GM04503 (cell line): ENCODE measurements around the gene DKK3.

Source experiments
- DNase-seq: peaks from one replicate; pipeline ENCODE4 v3.0.0-alpha.2; 2012; ENCODE audit warnings: low read depth

Gene DKK3

GRCh38 chr11:11981840-11982239 is 26.6 kb downstream of the DKK3 start:
- no peak for DNase-seq

DNA sequence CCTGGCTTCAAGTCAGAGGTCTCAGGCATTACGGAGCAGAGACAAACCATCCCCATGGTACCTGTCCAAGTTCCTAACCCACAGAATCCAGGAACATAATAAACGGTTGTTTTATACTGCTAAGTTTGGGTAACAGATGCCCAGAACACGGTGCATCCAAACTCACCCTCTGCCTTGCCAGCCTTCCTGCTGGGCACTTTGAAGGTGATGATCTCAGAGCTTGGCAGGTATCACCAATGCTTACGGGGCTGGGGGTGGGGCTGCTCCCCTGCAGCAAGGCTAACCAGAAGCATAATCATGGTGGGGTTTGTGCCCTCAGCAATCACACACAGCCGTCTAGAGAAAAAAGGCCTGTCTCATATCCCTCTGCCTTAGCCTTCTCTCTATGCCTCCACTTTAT is 27.1 kb downstream of the DKK3 start:
- no peak for DNase-seq

DNA sequence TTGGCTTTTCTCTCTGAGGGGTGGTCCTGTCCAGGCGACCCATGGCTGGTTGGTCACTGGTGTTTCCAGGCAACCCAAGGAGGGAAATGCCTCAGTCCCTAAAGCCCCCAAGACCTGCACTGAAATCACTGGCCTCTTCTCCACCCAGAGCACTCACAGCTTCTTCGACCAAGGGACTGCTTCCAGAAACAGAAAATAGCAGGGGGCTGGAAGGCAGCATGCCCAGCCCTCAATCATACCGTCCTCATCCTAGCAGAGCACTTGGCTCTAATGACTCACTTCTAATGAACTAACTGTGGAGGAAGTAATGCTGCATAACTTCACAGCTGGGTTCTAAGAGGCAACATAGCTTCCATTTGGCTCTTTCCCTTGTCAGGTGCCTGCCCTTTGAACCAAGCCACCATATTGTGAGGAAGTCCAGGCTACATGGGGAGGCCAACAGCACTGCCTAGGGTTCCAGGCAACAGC is 27.6 kb downstream of the DKK3 start:
- DNase-seq, result no peak

- no peak for DNase-seq
These were observed 28.2 kb downstream of the DKK3 start for GRCh38 chr11:11980200-11980599.

- DNase-seq, result peak; percentile 51
These were observed 28.8 kb downstream of the DKK3 start for GRCh38 chr11:11979488-11980117.

DNA sequence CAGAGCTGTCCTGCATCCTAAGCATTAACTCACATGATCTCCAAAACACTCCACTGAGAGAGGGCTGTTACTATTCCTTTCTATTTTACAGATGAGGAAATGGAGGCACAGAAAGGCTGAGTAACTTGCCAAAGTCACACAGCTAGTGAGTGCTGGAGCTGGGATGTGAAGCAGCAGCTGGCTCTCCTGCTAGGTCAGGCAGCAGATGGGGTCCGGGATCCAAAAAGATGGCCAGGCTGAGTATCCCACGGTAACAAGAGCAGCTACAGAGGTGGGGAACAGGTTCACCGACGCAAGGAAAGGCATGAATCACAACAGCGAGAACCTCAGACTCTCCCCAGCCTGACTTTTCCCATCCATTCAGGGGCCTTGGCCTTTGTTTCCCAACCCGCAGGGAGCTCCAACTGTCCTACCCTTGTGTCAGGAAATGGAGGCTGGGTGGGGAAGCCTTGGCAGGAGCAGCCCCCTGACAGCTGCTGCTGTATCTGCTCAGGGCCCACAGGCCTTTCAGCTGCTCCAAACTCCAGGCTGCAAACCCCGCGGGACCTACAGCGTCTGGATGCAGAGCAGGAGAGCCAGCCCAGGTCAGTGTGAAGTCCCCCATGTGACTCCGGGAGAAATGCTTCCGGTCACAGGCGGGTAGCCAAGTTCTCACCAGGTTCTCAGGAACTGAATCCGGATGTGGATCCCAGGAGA is 29.5 kb downstream of the DKK3 start:
- peak; percentile 57 for DNase-seq

DNA sequence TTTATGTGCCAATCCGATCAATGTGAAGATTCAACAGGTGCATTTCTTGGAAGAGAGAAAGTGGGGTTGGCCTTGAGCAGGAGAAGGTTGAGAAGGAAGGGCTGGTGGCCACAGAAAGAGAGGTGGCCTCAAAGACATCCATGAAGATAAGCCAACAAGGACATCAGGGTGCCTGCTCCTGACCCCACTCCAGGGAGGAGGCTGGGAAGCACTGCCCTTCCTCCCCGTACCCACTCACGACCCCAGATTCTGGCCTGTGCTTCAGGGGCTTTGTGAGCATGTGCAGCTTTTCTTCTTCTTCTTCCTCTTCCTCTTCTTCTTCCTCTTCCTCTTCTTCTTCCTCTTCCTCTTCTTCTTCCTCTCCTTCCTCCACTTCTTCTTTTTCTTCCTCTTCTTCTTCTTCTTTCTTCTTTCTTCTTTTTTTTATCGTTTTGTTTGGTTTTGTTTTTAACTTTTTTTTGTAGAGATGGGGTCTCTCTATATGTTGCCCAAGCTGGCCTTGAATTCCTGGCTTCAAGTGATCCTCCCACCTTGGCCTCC is 30.3 kb downstream of the DKK3 start:
- no peak for DNase-seq

GRCh38 chr11:11977206-11977938 is 31.1 kb downstream of the DKK3 start:
- peak; percentile 83 for DNase-seq

DNA sequence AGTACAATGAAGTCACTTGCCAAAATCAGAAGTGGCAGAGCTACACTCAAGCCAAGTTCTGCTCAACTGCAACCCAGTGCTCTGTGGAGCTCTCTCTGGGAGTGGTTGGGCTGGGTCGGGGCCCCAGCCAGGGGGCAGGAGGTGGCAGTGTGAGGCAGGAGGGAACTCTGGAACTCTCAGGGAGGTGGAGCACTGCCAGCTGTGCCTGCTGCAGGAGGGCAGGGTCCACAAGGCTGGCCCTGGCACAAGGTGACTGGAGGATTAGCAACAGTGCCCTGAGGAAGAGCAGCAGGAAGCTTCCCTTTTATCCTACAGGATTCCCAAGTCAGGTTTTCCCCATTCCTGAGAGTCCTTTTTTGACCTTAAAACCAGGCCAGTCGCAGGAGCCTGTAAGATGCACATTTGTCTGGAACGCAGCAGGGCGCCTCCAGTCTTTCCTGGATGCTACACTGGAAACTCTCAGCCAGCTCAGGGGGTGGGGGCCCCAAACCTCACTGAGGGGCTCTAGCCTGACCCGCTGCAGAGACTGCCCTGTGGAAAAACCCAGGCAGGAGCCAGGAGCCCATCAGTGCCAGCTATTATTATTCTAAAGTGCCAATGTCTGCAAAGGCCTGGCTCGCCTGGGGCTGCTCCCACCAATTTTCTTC is 31.8 kb downstream of the DKK3 start:
- no peak for DNase-seq

GRCh38 chr11:11975201-11976092 is 33.0 kb downstream of the DKK3 start:
- DNase-seq, result no peak

DNA sequence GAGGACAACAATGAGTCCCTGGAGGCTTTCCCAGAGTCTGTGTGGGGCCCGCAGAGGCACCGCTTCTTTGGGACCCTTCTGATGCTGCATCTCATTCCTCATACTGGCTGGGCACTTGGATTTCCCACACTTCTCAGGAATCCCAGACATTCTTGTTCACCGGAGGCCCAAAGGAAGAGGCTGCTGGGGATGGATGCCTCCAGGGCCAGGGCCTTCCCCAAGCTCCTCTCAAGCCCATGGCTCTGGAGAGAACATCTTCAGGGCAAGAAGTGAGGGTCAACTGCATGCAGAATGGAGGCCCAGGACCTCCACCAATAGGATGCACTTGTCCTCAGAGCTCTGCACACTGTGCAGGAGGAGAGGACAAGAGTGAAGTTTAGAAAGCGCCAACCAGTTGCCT is 34.6 kb downstream of the DKK3 start:
- no peak for DNase-seq

DNA sequence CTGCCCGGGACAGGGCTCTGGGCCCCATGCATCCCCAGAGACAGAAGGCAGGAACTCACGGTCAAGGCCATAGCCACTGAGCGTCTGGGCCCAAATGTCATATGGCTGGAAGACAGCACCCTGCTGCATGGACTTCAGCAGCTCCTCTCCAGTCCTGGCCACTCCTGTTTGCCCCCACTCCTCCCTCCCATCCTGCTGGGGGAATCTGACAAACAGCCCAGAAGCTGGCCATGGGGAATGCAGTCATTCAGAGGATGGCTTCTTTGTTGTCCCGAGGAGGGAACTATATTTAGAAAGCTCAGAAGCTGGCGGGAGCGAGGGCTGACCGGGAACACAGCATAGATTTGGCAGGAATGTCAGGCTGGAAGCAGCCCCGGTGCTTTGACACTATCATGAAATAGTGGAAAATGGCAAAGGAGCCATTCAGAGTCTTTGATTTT is 35.0 kb downstream of the DKK3 start:
- DNase-seq, result peak; percentile 78

- DNase-seq, result no peak
These were observed 35.6 kb downstream of the DKK3 start for GRCh38 chr11:11972730-11973341.

DNA sequence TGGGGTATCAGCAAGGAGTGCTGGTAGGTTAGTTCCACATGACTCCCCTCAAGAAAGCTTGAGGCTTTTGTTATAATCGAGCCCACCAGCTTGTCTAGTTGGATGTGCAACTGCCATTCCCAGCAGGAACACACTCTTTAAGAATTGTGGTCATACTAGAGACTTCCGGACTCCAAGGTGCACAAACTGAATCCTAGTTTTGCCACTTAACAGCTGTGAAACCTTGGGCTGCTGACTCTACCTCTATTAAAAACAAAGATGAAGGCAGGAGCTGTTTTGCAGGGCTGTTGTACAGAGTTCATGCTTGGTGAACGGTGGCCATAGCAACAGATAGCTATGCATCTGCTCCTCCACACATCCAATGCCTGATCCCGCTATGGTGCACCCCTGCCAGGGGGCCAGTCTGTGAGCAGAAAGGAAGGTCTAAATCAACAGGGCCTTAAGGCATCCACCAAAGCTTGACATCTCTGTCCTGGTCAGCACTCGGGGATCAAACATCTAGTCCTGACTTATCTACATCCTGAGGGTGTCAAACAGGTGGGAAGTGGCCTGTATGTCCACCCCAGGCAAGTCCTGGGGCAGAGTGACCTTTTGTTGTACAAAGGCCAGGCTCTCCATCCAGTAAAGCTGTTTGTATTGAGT is 36.4 kb downstream of the DKK3 start:
- no peak for DNase-seq

GRCh38 chr11:11970556-11970955 is 37.9 kb downstream of the DKK3 start:
- DNase-seq, result no peak

DNA sequence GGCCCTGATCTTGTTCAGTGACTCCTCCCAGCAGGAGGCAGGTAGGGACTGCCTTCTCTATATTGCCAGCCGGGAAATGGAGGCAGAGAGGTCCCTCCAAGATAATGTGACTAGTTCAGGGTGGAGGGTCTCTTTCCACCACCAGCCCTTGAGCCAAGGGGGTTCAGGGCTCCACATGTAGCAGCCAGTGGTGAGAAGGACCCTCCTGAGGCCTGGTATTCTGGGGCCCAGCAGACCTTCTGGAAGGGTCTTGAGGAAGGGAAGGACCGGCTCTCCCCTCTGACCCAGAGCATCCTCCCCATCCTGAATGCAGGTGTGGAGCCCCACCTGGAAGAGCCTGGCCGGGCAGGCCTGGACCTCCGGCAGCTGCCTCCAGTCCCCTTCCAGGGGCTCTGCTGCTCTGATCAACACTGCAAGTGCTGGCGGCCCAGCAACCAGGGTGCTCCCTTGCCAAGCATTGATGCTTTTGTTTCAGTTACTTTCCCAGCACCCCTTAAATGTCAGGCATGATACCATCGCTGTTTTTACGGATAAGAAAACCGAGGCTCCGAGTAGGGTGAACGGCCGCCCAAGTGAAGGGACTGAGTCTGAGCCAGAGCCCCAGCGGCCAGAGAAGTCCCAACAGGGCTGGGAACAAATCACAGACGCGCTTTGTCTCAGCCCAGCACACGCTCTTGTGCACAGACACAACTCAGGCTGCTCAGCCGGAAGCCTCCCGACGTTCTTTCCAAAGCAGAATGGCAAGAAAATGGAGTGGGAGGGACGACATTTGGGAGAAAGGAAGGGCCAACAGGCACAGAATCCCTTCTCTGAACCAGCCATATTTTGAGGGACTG is 38.8 kb downstream of the DKK3 start:
- no peak for DNase-seq

GRCh38 chr11:11968511-11969280 is 39.7 kb downstream of the DKK3 start:
- peak; percentile 55 for DNase-seq

GRCh38 chr11:11967669-11968510 is 40.5 kb downstream of the DKK3 start:
- DNase-seq, result no peak
